GM21526 (cell line): ENCODE measurements around the gene MYBPC3.
"Not testable (repeated sequence)": the region's sequence is repeated elsewhere in the genome, so short reads cannot be mapped to it uniquely, and the experiment has no call there.

Source experiments
- ATAC-seq: cut with Tn5 transposase; IDR thresholded peaks from one replicate; pipeline ENCODE4 v1.9.1; 2021; ENCODE audit warnings: moderate library complexity; ENCODE audit not compliant: unreplicated experiment, low FRiP score

MYBPC3 gene

DNA sequence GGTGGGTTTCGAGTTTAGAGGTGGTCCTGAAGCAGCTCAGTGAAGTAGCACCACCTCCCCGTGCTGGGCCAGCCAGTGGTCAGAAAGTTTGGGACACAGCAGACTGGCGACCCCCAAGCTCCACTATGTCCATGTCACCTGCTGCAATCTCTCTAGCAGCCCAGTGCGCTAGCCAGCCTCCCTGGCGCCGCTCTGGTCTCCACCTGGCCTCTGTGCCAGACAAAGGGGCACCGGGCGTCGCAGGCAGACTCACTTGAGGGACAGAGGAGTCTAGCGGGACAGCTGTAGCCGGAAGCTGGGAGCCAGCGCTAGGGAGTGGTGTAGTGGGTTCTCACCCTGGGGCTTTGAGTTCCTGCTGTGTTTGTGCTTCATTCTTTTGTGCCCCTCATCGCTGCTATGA lies 25.5 kb downstream of the MYBPC3 start:
- ATAC-seq = no peak

DNA sequence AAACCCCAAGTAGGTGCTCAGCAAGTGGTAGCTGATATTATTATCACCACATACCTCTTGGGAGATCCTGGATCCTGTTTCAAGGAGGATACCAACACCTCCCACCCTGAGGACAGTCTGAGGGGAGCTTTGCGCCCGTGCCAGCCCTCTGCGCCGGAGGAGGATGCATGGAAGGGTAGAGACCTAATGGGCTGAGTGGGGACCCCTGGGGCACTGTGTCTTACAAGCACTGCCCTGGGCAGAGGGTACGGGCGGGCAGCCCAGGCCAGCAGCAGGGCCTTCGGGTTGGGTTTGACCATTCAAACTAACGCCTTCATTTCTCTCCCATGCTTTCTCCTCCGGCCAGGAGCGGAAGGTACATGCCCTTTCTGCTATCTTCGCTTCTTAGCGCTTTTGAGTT lies 26.3 kb downstream of the MYBPC3 start:
- ATAC-seq = no peak

GRCh38 chr11:47325271-47326041 lies 27.0 kb downstream of the MYBPC3 start:
- ATAC-seq = no peak

GRCh38 chr11:47324520-47324919 lies 28.0 kb downstream of the MYBPC3 start:
- no peak for ATAC-seq

GRCh38 chr11:47318166-47318565 lies 34.3 kb downstream of the MYBPC3 start:
- ATAC-seq = no peak

DNA sequence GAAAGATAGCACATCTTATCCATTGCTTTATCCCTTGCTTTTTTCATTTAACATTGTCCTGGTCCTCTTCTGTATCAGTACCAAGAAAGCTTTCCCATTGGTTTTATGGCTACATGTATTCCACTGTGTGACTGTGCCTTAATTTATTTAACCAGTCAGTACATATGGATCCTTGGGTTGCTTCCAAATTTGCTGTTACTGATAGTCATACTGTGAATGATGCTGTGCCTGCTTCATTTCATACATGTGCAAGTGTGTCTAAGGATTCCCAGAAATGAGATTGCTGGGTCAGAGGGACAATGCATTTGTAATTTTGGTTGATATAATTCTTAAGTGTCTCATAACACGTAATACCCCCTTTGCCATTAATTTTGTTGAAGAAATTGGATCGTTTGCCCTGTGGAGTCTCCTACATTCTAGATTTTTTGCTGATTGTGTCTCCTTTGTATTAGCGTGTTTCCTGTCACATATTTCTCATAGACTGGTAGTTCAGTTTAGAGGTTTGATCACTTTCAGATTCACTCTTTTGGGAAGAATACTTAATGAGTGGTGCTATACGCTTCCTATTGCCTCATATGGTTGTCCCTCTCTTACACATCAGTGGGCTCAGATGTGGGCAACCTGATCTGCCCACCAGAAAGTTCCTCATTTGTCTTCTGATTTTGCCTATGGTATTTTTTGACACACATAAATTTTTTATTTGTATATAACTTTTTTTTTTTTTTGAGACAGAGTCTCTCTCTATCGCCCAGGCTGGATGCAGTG lies 35.3 kb downstream of the MYBPC3 start:
- peak; percentile 68 for ATAC-seq

DNA sequence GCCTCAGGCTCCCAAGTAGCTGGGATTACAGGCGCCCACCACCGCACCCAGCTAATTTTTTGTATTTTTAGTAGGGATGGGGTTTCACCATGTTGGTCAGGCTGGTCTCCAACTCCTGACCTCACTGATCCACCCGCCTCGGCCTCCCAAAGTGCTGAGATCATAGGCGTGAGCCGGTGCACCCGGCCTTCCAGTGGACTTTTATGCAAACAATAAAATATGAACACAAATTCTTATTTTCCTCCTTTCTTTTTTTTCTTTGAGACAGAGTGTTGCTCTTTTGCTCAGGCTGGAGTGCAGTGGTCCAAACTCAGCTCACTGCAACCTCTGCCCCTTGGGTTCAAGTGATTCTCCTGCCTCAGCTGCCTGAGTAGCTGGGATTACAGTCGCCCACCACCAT lies 36.0 kb downstream of the MYBPC3 start:
- ATAC-seq = not testable (repeated sequence)

DNA sequence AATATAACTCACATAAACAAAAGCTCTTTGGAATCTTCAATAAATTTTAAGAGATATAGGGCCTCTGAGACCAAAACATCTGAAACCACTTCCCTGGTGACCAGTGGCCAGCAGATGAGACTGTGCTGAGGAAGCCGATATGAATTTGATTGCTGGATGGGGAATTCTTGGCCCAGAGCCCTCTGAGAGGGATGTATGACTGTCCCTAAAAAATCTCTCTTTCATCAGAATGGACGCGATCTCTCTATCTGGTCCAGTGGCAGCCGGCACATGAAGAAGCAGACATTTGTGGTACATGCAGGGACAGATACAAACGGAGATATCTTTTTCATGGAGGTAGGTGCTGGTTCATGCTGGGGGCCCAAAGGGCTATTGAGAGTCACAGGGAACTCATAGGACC lies 37.5 kb downstream of the MYBPC3 start:
- ATAC-seq = no peak

DNA sequence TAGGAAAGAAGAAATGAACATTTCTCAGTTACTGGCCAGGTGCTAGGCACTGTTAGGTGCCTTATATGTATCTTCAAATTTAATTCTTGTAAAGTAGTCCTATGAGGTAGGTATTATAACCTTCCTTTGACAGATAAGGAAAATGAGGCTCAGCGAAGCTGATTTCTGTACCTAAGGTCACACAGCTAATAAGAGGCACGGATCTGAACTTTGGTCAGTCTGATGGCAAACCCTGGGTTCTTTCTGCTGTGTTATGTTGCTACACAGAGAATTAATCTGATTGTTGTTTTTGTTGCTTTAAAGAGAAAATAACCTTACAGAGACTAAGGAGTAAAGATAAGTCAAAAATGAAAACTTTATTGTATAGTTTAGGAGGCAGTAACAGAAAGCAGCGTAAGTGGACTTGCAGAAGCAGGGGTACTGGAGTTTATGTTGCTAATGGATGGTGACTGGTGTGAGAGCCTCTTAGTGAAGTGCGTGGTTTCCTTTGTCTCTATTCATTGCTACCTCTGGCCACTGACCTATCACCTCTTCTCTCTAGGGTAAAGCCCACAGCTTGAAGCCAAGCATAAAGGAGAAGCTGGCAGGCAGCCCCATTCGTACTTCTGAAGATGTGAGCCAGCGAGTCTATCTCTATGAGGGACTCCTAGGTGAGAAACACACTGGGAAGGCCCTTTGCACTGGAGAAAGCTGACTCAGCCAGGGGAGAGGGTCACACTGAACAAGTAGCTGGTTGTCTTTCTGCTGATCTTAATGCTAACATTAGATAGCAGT lies 44.3 kb downstream of the MYBPC3 start:
- no peak for ATAC-seq

GRCh38 chr11:47306484-47306844 lies 46.0 kb downstream of the MYBPC3 start:
- ATAC-seq = no peak

DNA sequence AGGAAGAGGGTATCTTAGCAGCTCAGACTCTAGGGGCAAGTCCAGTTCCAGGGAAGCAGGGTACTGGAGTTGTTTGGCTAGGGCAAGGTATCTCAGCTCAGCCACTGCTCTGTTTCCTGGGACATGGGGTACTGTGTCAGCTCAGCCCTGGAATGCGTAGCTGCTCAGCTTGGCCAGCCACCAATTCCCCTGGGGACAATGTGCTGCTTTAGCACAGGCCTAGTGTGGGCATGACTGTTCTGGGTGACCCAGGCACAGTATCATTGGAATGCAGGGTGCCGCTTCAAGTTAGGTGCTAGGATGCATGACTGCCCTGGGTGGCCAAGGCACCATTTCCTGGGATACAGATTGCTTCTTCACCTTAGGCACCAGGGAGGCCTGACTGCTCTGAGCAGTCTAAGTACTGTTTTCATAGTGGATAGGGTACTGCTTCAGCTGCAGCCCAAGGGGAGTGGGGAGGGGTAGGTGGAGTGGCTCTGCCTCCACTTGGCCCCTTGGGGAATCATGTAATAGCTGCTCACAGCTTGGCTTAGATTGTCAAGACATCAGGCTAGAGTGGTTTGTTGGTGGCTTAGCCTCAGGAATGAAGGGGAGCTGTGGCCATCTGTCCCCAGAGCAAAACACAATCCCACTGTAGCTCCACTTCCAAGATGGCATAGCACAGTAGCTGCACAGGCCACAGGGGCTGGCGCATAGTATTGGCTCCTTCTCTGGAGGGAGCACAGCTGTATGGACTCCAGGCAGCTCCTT lies 46.6 kb downstream of the MYBPC3 start:
- no peak for ATAC-seq

- no peak for ATAC-seq
Observed at GRCh38 chr11:47302853-47303252, 49.6 kb downstream of the MYBPC3 start.

GRCh38 chr11:47299078-47299477 lies 53.4 kb downstream of the MYBPC3 start:
- ATAC-seq = no peak

- no peak for ATAC-seq
Observed at GRCh38 chr11:47296045-47296444, 56.5 kb downstream of the MYBPC3 start.

DNA sequence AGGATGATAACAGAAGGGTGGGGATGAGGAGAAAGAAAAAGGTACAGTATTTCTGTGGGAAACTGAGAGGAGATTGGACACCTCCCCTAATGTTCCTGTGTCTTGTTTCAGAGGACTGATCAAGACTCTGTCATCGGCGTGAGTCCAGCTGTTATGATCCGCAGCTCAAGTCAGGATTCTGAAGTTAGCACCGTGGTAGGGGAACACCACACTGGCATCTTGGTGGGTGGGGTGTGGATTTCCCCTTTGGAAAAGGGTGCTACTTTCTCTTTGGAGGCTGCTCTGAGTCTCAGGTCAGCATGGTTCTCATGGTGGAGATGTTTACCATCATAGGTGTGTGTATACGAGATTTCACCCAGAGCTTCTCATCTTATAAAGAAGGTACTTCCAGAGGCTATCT lies 57.1 kb downstream of the MYBPC3 start:
- no peak for ATAC-seq

DNA sequence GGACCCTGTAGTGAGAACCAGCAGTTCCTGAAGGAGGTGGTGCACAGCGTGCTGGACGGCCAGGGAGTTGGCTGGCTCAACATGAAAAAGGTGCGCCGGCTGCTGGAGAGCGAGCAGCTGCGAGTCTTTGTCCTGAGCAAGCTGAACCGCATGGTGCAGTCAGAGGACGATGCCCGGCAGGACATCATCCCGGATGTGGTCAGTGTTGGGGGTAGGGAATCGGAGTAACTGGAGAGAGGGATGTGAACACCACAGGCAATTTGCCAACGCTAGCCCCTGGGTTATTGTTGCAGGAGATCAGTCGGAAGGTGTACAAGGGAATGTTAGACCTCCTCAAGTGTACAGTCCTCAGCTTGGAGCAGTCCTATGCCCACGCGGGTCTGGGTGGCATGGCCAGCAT lies 62.6 kb downstream of the MYBPC3 start:
- no peak for ATAC-seq

DNA sequence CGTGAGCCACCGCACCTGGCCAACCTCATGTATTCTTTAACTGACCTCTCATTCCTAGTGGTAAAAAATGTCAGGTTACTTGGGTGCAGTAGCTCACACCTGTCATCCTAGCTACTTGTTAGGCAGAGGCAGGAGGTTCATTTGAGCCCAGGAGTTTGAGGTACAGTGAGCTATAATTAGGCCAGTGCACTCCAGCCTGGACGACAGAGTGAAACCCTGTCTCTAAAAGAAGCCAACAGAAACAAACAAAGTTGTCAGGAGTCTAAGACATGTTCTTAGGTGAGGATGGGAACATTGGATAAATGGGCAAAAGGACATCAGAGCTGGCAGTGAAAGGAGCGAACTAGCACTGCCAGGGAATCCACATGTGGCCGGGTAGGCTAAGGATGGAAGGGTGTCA lies 64.4 kb downstream of the MYBPC3 start:
- no peak for ATAC-seq

DNA sequence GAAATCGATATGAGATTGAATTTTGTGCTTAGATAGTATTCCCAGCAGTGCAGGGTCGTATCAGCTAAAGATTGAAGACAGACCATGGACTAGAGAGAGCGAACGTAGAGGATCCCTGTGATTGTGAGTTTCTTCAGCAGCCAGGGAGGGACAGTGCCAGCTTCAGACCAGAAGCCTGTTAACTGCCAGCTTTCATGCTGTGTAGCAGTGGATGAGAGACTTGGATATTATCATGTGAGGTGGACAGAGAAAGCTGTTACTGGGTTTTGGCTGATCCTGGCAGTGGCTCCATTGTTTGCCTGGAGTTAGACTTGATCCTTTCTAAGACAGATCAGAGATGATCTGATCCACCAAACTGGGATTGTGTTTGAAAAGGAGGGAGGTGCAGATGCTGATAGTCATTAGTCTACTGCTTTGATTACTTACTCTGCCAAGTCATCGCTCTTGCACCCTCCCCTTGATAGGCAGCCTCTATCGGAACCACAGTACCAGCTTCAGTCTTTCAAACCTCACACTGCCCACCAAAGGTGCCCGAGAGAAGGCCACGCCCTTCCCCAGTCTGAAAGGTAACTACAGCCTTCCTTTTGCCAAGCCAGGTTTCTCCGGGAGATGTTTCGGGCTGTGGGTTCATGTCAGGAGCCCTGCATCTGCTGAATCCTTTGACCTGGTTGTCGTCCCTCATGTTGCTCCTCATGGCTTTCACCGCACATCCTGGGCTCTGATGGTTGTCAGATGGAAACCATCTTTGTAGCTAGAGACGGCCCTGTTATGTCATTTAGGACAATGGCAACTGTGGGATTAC lies 66.3 kb downstream of the MYBPC3 start:
- ATAC-seq = no peak

DNA sequence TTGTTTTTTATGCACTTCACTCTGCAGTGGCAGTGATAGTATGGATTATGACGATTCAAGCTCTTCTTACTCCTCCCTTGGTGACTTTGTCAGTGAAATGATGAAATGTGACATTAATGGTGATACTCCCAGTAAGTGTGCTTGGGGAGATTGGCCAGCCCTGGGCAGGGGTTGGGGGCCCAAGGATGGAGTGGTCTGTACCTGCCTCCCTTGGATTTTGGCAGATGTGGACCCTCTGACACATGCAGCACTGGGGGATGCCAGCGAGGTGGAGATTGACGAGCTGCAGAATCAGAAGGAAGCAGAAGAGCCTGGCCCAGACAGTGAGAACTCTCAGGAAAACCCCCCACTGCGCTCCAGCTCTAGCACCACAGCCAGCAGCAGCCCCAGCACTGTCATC lies 68.4 kb downstream of the MYBPC3 start:
- ATAC-seq = no peak

DNA sequence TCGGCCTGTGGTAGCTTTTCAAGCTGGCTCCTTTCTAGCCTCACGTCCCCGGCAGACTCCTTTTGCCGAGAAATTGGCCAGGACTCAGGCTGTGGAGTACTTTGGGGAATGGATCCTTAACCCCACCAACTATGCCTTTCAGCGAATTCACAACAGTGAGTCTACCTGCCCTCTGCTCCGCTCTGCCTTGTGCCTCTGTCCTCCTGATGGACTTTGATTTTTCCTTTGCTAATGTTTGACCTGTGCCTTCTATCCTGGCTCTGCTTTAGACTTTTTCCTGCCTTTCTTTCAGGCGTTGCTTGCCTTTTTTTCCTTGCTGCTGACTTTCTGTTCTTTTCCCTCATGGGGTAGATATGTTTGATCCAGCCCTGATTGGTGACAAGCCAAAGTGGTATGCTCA lies 70.0 kb downstream of the MYBPC3 start:
- no peak for ATAC-seq
